NCI-H2227 treated with DMSO at 0.1 percent for 48 hours (cell line): ENCODE results near the gene DHRSX.

Source experiments
- DNase-seq: peaks from one replicate; lab custom pipeline; 2025; lab: John Stamatoyannopoulos, UW

DHRSX gene

DNA sequence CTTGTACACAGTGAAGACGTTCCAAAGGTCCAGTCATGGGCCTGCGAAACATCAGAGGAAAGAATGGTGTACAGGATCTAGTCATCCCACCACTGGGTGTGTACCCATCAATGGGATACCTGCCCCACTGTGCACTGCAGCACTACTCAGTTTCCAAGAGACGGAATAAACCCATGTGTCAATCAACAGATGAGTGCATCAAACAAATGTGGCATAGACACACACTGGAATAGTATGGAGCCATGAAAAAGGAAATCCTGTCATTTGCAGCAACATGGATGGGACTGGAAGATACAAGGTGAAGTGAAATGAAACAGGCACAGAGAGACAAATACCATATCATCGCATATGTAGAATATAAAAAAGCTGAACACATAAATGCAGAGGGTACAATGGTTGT, 48.0 kb downstream of the DHRSX start:
- no peak for DNase-seq

DNA sequence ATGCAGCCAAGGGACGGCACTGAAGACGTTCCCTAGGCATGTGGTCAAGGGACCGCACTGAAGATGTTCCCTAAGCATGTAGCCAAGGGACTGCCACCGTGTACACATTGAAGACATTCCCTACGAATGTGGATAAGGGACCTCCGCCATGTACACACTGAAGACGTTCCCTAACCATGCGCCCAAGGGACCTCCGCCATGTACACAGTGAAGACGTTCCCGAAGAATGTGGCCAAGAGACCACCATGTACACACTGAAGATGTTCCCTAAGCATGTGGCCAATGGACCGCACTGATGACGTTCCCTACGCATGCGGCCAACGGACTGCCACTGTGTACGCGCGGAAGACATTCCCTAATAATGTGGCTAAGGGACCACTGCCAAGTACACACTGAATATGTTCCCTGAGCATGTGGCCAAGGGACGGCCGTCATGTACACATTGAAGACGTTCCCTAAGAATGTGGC, 48.4 kb downstream of the DHRSX start:
- DNase-seq: no peak

DNA sequence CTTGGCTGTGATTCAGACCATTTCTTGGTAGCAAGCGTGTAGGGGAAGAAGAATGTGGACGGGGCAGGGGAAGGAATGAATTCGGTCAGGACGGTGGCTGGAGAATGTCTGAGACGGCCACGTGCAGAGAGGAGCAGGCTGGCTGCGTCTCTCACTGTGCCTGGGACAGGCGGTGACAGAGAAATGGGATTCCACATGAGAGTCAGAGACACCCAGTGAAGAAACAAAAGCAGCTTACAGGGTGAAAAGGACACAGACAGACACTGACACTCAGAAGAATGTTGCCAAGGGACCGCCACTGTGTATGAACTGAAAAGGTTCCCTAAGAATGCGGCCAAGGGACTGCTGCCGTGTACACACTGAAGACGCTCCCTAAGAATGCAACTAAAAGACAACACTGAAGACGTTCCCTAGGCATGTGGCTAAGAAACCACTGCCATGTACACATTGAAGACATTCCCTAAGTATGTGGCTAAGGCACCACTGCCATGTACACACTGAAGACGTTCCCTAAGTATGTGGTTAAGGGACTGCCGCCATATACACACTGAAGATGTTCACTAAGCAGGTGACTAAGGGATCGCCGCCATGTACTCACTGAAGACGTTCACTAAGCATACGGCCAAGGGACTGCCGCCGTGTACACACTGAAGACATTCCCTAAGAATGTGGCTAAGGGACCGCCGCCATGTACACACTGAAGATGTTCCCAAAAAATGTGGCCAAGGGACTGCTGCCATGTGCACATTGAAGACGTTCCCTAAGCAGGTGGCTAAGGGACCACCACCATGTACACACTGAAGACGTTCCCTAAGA, 49.1 kb downstream of the DHRSX start:
- no peak for DNase-seq

DNA sequence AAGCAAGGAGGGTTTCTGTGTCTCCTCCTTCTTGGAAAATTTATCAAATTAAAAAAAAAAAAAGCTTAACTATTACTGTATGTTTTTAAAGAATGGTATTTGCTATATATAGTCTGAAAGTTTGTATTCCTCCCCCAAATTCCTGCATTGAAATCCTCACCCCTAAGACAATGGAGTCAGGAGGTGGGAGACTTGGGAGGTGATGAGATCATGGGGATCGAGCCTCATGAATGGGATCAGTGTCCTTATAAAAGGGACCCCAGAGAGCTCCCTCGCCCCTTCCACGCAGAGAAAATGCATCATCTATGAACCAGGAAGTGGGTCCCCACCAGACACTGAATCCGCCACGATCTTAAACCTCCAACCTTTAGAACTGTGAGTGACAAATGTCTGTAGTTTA, 50.1 kb downstream of the DHRSX start:
- no peak for DNase-seq

- DNase-seq: no peak
Measured at GRCh38 chrX:2449135-2449886, 51.5 kb downstream of the DHRSX start.

DNA sequence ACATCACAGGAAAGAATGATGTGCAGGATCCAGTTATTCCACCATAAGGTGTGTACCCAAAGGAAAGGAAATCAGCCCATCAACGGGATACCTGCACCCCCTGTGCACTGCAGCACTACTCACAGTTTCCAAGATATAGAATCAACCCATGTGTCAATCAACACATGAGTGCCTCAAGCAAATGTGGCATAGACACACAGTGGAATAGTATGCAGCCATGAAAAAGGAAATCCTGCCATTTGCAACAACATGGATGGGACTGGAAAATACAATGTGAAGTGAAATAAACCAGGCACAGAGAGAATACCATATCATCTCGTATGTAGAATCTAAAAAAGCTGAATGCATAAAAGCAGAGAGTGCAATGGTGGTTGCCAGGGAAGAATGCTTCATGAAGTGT, 53.3 kb downstream of the DHRSX start:
- no peak for DNase-seq

DNA sequence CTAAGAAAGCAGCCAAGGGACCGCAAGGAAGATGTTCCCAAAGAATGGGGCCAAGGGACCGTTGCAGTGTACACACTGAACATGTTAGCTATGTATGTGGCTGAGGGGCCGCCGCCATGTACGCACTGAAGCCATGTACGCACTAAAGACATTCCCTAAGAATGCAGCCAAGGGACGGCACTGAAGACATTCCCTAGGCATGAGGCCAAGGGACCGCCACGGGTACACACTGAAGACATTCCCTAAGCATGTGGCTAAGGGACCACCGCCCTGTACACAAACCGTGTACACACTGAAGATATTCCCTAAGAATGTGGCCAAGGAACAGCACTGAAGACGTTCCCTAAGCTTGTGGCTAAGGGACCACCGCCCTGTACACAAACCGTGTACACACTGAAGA, 54.0 kb downstream of the DHRSX start:
- DNase-seq: no peak

DNA sequence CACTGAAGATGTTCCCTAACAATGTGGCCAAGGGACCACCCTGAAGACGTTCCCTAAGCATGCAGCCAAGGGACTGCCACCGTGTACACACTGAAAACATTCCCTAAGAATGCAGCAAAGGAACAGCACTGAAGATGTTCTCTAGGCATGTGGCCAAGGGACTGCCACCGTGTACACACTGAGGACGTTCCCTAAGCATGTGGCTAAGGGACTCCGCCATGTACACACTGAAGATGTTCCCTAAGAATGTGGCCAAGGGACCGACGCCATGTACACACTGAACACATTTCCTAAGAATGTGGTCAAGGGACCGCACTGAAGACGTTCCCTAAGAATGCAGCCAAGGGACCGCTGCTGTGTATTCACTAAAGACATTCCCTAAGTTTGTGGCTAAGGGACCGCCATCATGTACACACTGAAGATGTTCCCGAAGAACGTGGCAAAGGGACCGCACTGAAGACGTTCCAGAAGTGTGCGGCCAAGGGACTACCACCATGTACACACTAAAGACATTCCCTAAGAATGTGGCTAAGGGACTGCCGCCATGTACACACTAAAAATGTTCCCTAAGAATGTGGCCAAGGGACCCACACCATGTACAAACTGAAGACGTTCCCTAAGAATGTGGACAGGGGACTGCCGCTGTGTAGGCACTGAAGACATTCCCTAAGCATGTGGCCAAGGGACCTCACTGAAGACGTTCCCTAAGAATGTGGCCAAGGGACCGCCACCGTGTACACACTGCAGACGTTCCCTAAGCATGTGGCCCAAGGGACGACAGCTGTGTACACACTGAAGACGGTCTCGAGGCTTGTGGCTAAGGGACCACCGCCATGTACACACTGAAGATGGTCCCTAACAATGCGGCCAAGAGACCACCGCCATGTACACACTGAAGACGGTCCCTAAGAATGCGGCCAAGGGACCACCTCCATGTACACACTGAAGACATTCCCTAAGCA, 54.8 kb downstream of the DHRSX start:
- DNase-seq: no peak

DNA sequence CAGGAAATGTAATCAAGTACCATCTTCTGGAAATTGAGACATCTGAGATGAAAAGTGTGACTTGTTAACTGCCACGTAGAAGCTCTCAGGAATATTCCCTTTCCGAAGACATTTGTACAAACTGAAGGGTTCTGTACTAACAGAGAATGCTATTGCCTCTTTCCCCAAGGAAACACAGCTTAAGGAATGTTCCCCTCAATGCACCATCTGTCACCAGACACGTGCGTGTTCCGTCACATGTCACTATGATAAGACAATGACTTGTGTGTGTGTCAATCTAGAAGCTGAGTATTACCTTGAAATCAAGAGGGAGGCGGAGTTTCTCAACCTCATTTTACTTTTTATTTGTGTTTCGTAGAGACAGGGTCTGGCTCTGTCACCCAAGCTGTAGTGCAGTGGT, 58.1 kb downstream of the DHRSX start:
- DNase-seq: no peak

DNA sequence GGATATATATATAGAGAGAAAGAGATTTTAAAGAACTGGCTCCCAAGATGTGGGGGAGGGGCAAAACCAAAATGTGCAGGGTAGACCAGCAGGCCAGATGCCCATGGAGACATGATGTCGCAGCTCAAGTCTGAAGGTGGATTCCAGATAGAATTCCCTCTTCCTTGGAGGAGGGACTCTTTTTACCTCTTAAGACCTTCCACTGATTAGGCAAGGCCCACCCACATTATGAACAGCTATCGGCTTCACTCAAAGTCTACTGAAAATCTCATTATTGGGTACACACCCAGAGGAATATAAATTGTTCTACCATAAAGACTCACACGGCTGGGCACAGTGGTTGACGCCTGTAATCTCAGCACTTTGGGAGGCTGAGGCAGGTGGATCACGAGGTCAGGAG, 59.3 kb downstream of the DHRSX start:
- DNase-seq: no peak

DNA sequence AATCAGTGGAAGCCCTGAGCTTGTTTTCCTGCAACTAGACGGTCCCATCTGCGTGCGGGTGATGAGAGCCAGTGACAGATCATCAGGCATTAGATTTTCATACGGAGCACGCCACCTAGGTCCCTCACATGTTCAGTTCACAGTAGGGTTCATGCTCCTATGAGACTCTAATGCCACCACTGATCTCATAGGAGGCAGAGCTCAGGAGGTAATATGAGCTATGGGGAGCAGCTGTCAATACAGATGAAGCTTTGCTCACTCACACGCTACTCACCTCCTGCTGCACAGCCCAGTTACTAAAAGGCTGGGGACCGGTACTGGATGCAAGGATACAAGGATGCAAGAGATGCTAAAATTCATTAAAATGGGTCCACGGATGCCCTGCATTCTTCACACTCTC, 61.2 kb downstream of the DHRSX start:
- no peak for DNase-seq

GRCh38 chrX:2435465-2435864, 65.3 kb downstream of the DHRSX start:
- DNase-seq: no peak

GRCh38 chrX:2434270-2435163, 66.3 kb downstream of the DHRSX start:
- DNase-seq: no peak

- no peak for DNase-seq
Measured at GRCh38 chrX:2432298-2432863, 68.4 kb downstream of the DHRSX start.

- DNase-seq: no peak
Measured at GRCh38 chrX:2430265-2430825, 70.4 kb downstream of the DHRSX start.

- no peak for DNase-seq
Measured at GRCh38 chrX:2427737-2428136, 73.0 kb downstream of the DHRSX start.

- no peak for DNase-seq
Measured at GRCh38 chrX:2427147-2427546, 73.6 kb downstream of the DHRSX start.

- no peak for DNase-seq
Measured at GRCh38 chrX:2426289-2426882, 74.4 kb downstream of the DHRSX start.

DNA sequence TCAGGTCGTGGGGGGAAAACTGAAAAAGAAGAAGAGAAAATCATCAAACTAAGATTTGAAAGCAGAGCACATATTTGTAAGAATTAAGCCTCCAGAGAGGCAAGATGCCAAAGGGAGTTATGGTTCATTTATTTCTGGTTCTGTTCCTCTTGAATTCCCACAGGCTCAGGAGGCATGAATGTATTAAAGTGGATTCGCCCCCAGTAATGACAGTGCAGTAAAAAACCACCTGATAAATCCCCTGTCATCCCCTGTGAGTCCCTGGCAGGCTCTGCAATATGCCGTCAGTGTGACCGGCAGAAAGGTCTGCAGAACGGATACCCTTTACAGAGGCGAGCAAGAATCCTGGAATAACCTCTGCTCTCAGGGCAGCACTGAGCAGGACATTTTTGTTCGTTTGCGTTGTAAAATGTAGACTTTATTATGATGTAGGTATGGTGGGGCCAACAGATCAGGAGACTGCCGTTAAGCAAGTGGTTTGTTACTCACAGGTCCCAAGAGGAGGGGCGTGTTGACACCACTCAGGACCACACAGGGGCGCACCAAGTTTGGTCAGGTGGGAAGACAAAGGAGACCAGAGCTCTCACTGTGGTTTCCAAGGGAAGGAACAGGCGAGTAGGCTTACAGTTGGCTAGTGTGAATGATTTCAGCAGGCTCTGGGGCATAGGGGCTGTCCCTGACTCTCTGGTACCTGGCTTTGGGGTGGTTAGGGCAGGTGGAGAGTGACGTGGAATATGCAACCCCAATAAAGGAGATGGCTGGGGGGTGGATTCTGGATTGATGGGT, 75.3 kb downstream of the DHRSX start:
- no peak for DNase-seq
